Fibroblast of mammary gland (primary cell): ENCODE data around the gene HCFC1.
A peak's percentile ranks its signal among the peaks of the same experiment; 100 is the strongest.

Source experiments
- DNase-seq: peaks from one replicate; pipeline ENCODE4 v3.0.0-alpha.2; 2010; ENCODE audit warnings: low read depth
- H3K4me3 ChIP-seq: 2 replicates; pipeline ENCODE4 v1.5.1; 2011; ENCODE audit warnings: low read depth, mild to moderate bottlenecking, low read length, moderate library complexity; ENCODE audit not compliant: control insufficient read depth
- TF ChIP-seq, protein P1 (sequence below): conservative IDR thresholded peaks from 2 replicates; pipeline ENCODE4 v1.5.1; 2011; ENCODE audit warnings: low read depth, low read length, inconsistent platforms; ENCODE audit not compliant: control insufficient read depth, insufficient read depth

HCFC1 gene

DNA sequence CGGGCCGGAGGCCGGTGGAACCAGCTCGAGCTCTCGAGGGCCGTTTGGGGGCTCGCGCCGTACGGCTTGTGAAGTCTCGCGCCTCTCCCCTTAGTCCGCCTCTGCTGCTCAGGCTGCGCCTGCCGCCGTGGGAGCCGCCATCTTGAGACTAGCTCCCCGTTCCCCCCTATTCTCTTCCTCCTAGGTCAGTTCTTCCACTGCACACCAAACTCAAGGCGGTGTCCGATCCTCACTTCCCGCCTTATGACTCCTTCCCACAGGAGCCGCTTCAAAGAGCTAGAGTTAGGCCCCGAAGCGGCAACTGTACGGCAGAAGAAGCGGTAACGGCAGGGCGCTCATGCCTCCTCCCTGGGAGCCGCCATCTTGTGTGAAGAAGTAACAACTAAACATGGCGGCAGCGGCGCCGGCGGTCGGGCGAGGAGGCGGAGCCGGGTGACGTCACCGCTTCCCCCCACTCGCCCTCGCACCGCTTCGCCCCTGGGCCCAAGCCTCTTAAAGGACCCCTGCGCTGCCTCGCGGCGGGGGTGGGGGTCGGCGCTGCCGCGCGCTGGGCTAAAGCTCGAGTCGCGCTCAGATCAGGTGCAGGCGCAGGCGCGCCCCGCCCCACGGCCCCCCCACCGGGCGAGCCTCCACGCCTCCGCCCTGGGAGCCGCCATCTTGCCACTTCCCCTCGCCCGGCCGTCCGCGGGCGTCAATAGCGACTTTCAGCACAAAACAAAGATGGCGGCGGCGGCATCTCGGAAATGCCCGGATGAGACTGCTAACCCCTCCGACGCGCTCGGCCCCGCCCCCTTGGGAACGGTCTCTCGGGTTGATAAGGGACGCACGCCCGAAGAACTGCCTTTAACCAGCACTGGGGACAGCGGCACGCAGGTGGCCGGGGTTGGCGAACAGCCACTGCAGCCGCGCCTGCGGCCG lies at the start of gene HCFC1:
Gene HCFC1, minus strand, starts transcription at position 369 of the 918 bp plus-strand sequence. CDS start 978 bp downstream, outside the sequence.
- peak within 1 kb of the TSS; percentile 95 for H3K4me3 ChIP-seq
- peak; percentile 86 for DNase-seq
- TF ChIP-seq, protein P1, sequence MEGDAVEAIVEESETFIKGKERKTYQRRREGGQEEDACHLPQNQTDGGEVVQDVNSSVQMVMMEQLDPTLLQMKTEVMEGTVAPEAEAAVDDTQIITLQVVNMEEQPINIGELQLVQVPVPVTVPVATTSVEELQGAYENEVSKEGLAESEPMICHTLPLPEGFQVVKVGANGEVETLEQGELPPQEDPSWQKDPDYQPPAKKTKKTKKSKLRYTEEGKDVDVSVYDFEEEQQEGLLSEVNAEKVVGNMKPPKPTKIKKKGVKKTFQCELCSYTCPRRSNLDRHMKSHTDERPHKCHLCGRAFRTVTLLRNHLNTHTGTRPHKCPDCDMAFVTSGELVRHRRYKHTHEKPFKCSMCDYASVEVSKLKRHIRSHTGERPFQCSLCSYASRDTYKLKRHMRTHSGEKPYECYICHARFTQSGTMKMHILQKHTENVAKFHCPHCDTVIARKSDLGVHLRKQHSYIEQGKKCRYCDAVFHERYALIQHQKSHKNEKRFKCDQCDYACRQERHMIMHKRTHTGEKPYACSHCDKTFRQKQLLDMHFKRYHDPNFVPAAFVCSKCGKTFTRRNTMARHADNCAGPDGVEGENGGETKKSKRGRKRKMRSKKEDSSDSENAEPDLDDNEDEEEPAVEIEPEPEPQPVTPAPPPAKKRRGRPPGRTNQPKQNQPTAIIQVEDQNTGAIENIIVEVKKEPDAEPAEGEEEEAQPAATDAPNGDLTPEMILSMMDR: no peak

DNA sequence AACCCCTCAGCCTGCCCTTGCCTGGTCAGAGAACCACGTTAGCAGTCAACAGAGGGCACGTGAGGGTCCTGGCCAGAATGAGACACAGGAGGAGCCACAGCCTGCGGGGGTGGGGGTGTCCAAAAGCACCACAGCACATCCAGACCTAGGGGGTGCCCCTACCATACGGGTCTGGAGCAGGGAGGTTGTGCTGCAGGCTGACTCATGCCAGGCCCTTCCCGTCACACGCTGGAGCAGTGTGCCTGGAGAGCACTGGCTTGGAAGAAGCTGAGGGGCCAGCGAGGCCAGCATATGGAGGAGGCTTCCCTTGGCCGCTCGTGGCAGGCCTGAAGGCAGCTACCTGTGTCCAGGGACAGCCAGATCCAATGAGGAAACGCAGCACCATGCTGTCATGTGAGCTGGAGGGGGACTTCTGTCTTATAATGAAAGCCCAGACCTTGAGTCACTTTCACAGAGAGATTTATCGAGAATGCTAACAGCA lies 49.6 kb upstream of the HCFC1 start:
- peak; percentile 74 for DNase-seq
- H3K4me3 ChIP-seq: no peak overlapping the region
- TF ChIP-seq, protein P1: no peak

DNA sequence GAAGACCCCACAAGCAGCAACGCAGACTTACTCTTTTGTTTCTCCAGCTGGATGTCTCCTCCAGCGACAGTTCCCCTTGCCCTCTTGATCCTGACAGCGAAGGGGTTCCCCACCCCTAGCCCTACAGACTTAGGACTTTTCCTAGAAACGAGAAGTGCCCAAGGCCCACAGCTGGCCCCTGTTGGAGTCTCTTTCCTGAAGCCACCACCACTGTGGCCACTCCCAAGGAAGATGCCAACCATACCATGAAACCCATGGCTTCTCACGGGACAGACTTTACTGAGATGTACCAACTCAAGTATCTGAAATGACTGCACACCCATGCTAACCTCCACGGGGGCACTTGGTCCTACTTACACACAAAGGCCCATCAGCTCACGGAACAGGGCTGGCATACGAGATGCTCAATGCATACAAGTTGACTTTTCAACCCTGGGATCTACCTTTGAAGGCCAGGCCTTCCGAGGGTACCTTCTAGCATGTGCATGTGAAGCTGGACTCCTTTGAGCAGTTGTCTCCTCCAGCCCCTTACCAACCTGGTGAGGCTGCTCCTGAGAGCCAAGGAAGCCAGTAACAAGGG lies 49.0 kb upstream of the HCFC1 start:
- TF ChIP-seq, protein P1: no peak
- DNase-seq: no peak
- H3K4me3 ChIP-seq: peak overlapping the region; percentile 44

DNA sequence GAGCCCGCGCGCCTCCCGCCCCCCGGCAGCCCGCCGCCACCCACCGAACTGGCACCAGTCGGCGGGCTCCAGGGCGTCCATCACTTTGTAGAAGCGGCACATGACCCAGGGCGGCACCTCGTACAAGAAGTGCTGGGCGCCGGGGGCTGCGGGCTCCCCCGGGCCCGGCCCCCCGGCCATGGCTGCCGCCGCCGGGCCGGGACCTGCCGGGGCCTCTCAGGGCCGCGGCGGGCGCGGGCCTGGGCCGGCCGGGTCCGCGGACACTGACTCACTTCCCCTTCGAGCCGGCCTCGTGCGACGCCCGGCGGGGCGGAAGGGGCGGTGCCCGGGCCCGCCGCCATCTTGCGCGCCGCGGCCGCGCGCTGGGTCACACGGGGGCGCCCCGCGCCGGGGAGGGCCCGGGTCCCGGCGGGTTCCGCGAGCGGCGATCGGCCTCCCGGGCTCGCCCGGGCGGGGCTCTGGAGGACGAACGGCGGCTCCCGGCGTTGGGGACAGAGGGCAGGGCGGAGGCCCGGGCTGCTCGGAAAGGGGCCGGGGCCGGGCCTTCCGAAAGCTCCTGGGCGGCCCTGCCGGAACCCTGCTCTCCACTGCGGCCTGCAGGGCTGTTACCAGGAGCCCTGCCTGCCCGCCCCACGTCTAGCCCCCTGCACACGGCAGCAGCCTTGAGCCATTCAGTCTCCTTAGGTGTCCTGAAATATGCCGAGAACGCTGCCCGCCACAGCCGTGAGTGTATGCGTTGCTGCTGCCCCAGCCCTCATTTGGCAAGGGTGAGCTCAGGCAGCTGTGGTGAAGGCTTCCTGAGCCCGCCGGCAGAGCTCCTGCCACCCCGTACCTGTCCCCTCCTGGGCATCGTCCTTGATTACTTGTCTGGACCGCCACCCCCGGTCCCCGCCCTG lies 48.3 kb upstream of the HCFC1 start, which contains the start of gene IRAK1:
Gene IRAK1, minus strand, starts transcription at position 270 of the 896 bp plus-strand sequence. Its CDS starts 90 bp downstream, at position 180.
- peak within 1 kb of the TSS; percentile 52 for H3K4me3 ChIP-seq
- DNase-seq: peak; percentile 52
- TF ChIP-seq, protein P1: no peak

DNA sequence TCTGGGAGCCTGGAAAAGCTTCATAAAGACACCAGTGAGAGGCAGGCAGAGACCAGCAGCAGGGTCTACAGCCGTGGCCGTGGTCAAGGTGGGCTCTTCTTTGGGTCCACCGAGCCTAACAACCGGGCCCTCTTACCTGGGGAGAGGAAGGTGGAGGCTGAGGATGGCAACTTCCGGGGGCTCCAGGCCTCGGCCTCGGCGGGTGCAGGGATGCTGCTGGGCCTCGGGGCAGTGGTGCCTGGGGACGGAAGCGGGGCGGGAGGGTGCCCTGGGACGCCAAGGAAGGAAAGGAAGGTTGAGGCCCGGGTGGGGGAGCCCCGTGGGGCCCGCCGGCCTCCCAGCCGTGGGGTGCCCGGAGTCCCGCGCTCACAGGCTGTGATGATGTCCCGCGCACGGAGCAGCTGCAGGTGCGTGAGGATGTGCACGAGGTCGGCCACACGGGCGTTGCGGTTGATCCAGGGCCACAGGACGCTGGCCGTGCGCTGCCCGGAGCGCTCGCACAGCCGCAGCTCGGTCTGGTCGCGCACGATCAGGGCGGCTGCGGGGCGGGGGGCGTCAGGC lies 47.5 kb upstream of the HCFC1 start:
- peak overlapping the region; percentile 52 for H3K4me3 ChIP-seq
- TF ChIP-seq, protein P1: no peak
- no peak for DNase-seq
